ENCODE data around the gene CHCHD6.
A peak's percentile ranks its signal among the peaks of the same experiment; 100 is the strongest.

CHCHD6 gene

GRCh38 chr3:126928921-126929474 lies 225.0 kb downstream of the CHCHD6 start:
- no peak for DNase-seq (ENCODE audit: low read depth)
- H3K4me3 ChIP-seq (replicated peaks; ENCODE audit: low read depth, low read length), result no peak overlapping the region
- TF ChIP-seq, protein P1, sequence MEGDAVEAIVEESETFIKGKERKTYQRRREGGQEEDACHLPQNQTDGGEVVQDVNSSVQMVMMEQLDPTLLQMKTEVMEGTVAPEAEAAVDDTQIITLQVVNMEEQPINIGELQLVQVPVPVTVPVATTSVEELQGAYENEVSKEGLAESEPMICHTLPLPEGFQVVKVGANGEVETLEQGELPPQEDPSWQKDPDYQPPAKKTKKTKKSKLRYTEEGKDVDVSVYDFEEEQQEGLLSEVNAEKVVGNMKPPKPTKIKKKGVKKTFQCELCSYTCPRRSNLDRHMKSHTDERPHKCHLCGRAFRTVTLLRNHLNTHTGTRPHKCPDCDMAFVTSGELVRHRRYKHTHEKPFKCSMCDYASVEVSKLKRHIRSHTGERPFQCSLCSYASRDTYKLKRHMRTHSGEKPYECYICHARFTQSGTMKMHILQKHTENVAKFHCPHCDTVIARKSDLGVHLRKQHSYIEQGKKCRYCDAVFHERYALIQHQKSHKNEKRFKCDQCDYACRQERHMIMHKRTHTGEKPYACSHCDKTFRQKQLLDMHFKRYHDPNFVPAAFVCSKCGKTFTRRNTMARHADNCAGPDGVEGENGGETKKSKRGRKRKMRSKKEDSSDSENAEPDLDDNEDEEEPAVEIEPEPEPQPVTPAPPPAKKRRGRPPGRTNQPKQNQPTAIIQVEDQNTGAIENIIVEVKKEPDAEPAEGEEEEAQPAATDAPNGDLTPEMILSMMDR (IDR thresholded peaks at IDR 0.05; ENCODE audit: low read length, missing control alignments), result no peak

DNA sequence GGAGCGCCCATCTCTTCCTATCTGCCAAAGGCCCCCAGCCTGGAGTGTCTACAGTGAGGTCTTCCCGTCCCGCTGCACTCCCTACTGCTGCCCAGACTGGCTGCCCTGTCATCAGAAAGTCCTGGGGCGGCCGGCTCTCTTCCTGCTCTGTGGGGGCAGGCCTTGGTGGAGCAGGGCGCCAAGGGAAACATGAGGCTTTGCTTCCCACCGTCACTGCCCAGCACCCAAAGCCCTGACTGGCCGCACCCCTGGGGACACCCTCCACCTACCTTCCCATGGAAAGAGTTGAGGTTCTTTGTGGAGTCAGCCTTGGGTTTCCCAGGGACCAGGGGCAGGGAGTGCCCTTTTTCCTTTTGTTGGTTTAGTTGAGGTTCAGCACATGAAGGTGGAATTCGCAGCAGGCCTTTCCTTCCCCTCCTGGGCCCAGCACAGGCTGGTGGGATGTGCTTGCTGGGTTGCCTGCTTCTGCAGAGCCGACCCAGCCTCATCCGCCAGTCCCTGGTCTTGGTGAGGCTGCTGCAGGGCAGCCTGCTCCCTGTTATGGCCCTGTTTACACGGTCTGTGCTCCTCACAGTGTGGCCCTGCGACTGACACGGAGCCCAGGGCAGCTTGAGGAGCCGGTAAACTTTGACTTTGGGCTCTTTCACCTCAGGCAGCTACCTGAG lies 227.0 kb downstream of the CHCHD6 start:
- H3K4me3 ChIP-seq (replicated peaks; ENCODE audit: low read depth, low read length), result no peak overlapping the region
- DNase-seq (ENCODE audit: low read depth), result no peak
- TF ChIP-seq, protein P1 (IDR thresholded peaks at IDR 0.05; ENCODE audit: low read length, missing control alignments), result no peak

DNA sequence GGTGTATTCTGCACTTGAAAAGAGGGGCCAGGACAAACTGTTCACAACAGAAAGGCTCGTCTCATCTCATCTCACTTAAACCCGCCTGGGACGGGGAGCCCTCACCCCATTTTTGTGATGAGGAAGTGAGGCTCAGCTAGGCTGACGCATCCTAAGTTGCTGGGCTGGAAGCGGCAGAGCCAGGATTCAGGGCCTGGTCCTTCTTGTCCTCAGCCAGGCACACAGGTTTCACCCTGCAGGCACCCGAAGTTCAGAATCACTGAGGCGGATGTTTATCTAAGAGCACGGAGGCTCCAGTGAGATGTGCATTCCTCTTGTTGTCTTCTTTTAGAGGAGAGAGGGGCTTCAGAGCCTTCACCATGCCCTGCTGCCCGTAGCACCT lies 227.8 kb downstream of the CHCHD6 start:
- no peak for DNase-seq (ENCODE audit: low read depth)
- no peak overlapping the region for H3K4me3 ChIP-seq (replicated peaks; ENCODE audit: low read depth, low read length)
- TF ChIP-seq, protein P1 (IDR thresholded peaks at IDR 0.05; ENCODE audit: low read length, missing control alignments), result no peak

DNA sequence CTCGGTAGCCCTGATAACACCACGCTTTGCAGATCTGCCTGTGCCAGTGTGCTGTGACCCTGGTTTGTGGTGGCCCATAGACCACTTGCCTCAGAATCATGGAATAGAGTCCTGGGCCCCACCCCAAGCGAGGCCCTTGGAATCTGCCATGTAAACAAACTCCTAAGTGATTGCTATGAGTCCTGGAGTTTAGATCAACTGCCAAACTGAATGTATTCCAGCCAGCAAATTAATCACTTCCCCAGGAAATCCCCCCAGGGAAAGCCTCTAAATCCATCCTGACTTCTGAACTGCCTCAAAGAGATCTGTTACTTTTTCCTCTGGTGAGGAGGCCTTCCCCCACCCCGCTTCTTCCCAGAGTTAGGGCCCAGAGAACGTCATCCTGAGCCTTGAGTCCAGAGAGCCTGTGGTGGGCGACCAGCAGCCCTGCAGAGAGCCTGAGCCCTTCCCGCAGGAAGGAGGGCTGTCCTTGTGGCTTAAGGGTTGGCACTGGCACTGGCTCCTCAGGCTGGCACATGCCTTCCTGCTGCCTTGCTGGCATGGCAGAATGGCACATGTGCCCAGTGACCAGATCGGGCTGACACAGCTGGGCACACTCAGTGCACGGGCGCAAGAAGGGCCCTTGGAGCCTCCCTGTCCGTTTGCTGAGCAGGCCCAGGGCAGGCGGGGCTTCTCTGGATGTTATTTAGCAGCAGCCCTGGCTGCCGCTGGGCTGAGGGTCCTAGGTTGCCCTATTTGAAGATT lies 228.3 kb downstream of the CHCHD6 start:
- TF ChIP-seq, protein P1 (IDR thresholded peaks at IDR 0.05; ENCODE audit: low read length, missing control alignments), result no peak
- no peak overlapping the region for H3K4me3 ChIP-seq (replicated peaks; ENCODE audit: low read depth, low read length)
- DNase-seq (ENCODE audit: low read depth), result peak; percentile 53

GRCh38 chr3:126934031-126934531 lies 230.0 kb downstream of the CHCHD6 start:
- peak; percentile 38 for DNase-seq (ENCODE audit: low read depth)
- no peak overlapping the region for H3K4me3 ChIP-seq (replicated peaks; ENCODE audit: low read depth, low read length)
- TF ChIP-seq, protein P1 (IDR thresholded peaks at IDR 0.05; ENCODE audit: low read length, missing control alignments), result no peak

- no peak for DNase-seq (ENCODE audit: low read depth)
- TF ChIP-seq, protein P1 (IDR thresholded peaks at IDR 0.05; ENCODE audit: low read length, missing control alignments), result no peak
- no peak overlapping the region for H3K4me3 ChIP-seq (replicated peaks; ENCODE audit: low read depth, low read length)
These were observed 231.0 kb downstream of the CHCHD6 start for GRCh38 chr3:126934991-126935390.
